GM23338 (cell line): Measurements from ENCODE around the gene DNAJC7. TPM values are rescaled to one million over a fixed set of nuclear protein-coding genes. Genes with fewer than 3 reads are reported as not detected.

Experiments used
- ATAC-seq: fragments of 200-7000 bp; cut with Tn5 transposase; 3 replicates; pipeline ENCODE4 v1.9.1; 2020
- DNase-seq: peaks from one replicate; pipeline ENCODE4 v3.0.0-alpha.2; 2015; ENCODE audit warnings: low spot score
- H2AFZ ChIP-seq: fragments of 200-600 bp; sonication (generic); 2 replicates; pipeline ENCODE4 v1.8.0; 2016; ENCODE audit warnings: antibody characterized with exemption, mild to moderate bottlenecking, moderate library complexity
- H3F3A ChIP-seq: fragments of 200-600 bp; sonication (generic); replicated peaks from 2 replicates; pipeline ENCODE4 v1.8.0; 2017; ENCODE audit warnings: antibody characterized with exemption, mixed run types, low read depth
- H3K27ac ChIP-seq: fragments of 200-600 bp; sonication (generic); 2 replicates; pipeline ENCODE4 v1.6.1; 2016; ENCODE audit warnings: low read depth
- H3K27me3 ChIP-seq: fragments of 200-600 bp; sonication (generic); 2 replicates; pipeline ENCODE4 v1.8.0; 2016; ENCODE audit warnings: mild to moderate bottlenecking, mixed run types, moderate library complexity; ENCODE audit not compliant: insufficient read depth
- H3K36me3 ChIP-seq: fragments of 200-600 bp; sonication (generic); 2 replicates; pipeline ENCODE4 v1.8.0; 2016; ENCODE audit warnings: mild to moderate bottlenecking; ENCODE audit not compliant: insufficient read depth
- H3K4me1 ChIP-seq: fragments of 200-600 bp; sonication (generic); 2 replicates; pipeline ENCODE4 v1.8.0; 2016; ENCODE audit warnings: mild to moderate bottlenecking, moderate library complexity; ENCODE audit not compliant: insufficient read depth
- H3K4me2 ChIP-seq: fragments of 200-600 bp; sonication (generic); 2 replicates; pipeline ENCODE4 v1.7.1; 2017; ENCODE audit warnings: mixed run types
- H3K4me3 ChIP-seq: fragments of 200-600 bp; sonication (generic); 2 replicates; pipeline ENCODE4 v1.6.1; 2016; ENCODE audit warnings: mixed run types
- H3K79me2 ChIP-seq: fragments of 200-600 bp; sonication (generic); replicated peaks from 2 replicates; pipeline ENCODE4 v1.8.0; 2017; ENCODE audit warnings: mild to moderate bottlenecking; ENCODE audit not compliant: insufficient read depth
- H3K9me2 ChIP-seq: fragments of 200-600 bp; sonication (generic); 2 replicates; pipeline ENCODE4 v1.8.0; 2017; ENCODE audit not compliant: insufficient read depth
- H4K20me1 ChIP-seq: fragments of 200-600 bp; sonication (generic); replicated peaks from 2 replicates; pipeline ENCODE4 v1.8.0; 2017; ENCODE audit warnings: mild to moderate bottlenecking; ENCODE audit not compliant: insufficient read depth
- H3K27ac Mint-ChIP-seq: 2 replicates; pipeline ENCODE4 v1.8.0; 2020; ENCODE audit warnings: inconsistent platforms, mild to moderate bottlenecking, moderate library complexity, mixed read lengths
- H3K27me3 Mint-ChIP-seq: 3 replicates; pipeline ENCODE4 v1.8.0; 2022; ENCODE audit warnings: low read depth, mild to moderate bottlenecking, moderate library complexity, mixed read lengths, inconsistent platforms; ENCODE audit not compliant: insufficient read depth, poor library complexity
- H3K36me3 Mint-ChIP-seq: 3 replicates; pipeline ENCODE4 v1.8.0; 2021; ENCODE audit warnings: low read depth, mild to moderate bottlenecking, inconsistent platforms, moderate library complexity, mixed read lengths
- H3K4me1 Mint-ChIP-seq: 3 replicates; pipeline ENCODE4 v1.8.0; 2020; ENCODE audit warnings: mild to moderate bottlenecking, inconsistent platforms, mixed read lengths
- H3K4me3 Mint-ChIP-seq: 3 replicates; pipeline ENCODE4 v1.8.0; 2021; ENCODE audit warnings: moderate library complexity, mild to moderate bottlenecking, inconsistent platforms, mixed read lengths
- H3K9me3 Mint-ChIP-seq: 3 replicates; pipeline ENCODE4 v1.8.0; 2020; ENCODE audit warnings: moderate library complexity, mild to moderate bottlenecking, inconsistent platforms, mixed read lengths
- CREB1 ChIP-seq: fragments of 250-450 bp; sonication (Bioruptor Pico); IDR thresholded peaks from 2 replicates; pipeline ENCODE4 v1.5.0; 2020; ENCODE audit warnings: low read depth, mild to moderate bottlenecking, moderate library complexity
- EZH2 ChIP-seq: fragments of 200-600 bp; sonication (generic); IDR thresholded peaks from one replicate; pipeline ENCODE4 v1.8.0; 2017; ENCODE audit warnings: antibody characterized with exemption, mild to moderate bottlenecking, low read depth; ENCODE audit not compliant: unreplicated experiment
- POLR2AphosphoS5 ChIP-seq: IDR thresholded peaks from 2 replicates; pipeline ENCODE4 v1.6.1; 2016; ENCODE audit warnings: antibody characterized with exemption, low read depth
- polyA plus RNA-seq: library from polyadenylated mRNA; unstranded; fragments of >200 nt; fragmentation: Nextera tagmentation; extraction: Ambion mirVana; gene quantifications from 2 replicates; pipeline ENCODE4 v1.2.1, GENCODE V29; 2016
- total RNA-seq: library from RNA; depleted of rRNA; stranded (reverse); fragments of >200 nt; shearing (Covaris generic); gene quantifications from 2 replicates; pipeline ENCODE4 v1.2.3, GENCODE V29; 2014
- TF ChIP-seq, protein P1 (sequence below): IDR thresholded peaks from 2 replicates; pipeline ENCODE4 v1.6.1; 2016; ENCODE audit warnings: antibody characterized with exemption
- TF ChIP-seq, protein P2 (sequence below), 2 experiments: fragments of 200-600 bp in 1 of 2; sonication (generic) in 1 of 2; conservative IDR thresholded peaks; 2 replicates each; pipeline versions ENCODE4 v1.5.1 to v1.6.1; 2016 to 2017; ENCODE audit warnings: antibody characterized with exemption in 2 of 2, low read depth in 2 of 2, mild to moderate bottlenecking in 2 of 2, moderate library complexity in 1 of 2
- TF ChIP-seq, protein P3 (sequence below): fragments of 250-450 bp; sonication (Bioruptor Pico); IDR thresholded peaks from 2 replicates; pipeline ENCODE4 v1.5.0; 2020; ENCODE audit warnings: mild to moderate bottlenecking, moderate library complexity

The DNAJC7 gene
- total and polyA plus RNA-seq, 2 experiments from 2014 or later, result 139 to 141 TPM

DNA sequence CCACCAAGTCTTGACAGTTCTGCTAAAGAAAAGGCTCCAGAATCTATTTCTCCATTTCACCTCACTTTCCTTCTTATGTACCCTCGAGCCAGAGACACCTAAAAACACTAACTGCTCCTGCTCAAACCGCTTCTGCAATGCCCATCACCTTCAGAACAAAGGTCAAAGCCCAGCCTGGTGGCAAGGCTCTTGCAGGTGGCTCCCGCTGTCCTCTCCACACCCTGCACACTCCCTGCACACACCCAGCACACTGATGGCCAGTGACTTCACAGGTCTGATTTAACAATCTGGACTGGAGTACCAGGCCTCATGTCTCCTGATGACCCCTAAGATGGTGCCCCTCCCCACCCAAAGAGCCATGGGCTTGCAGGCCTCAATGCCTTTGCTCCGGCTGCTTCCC, 43.0 kb upstream of the DNAJC7 start:
- peaks cover 37% of the 10 kb centered on the region for H3K4me1 Mint-ChIP-seq
- no peaks in the 10 kb centered on the region for H3K9me3 Mint-ChIP-seq
- H3K4me2 ChIP-seq, result no peak overlapping the region
- TF ChIP-seq, protein P1, sequence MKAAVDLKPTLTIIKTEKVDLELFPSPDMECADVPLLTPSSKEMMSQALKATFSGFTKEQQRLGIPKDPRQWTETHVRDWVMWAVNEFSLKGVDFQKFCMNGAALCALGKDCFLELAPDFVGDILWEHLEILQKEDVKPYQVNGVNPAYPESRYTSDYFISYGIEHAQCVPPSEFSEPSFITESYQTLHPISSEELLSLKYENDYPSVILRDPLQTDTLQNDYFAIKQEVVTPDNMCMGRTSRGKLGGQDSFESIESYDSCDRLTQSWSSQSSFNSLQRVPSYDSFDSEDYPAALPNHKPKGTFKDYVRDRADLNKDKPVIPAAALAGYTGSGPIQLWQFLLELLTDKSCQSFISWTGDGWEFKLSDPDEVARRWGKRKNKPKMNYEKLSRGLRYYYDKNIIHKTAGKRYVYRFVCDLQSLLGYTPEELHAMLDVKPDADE, result no peak
- H3K27me3 Mint-ChIP-seq, result peaks cover 14% of the 10 kb centered on the region
- no peak for DNase-seq
- no peaks in the 10 kb centered on the region for H3K79me2 ChIP-seq
- H2AFZ ChIP-seq, result no peak overlapping the region
- H3K27ac ChIP-seq, result no peak overlapping the region
- no peak overlapping the region for H3K4me3 ChIP-seq
- no peak overlapping the region; the same call in 1 of the 2 replicates for H3K27ac Mint-ChIP-seq
- H3K4me1 ChIP-seq, result peaks cover 13% of the 10 kb centered on the region
- ATAC-seq, result no peak
- H3K4me3 Mint-ChIP-seq, result no peak overlapping the region
- H3K9me2 ChIP-seq, result no peaks in the 10 kb centered on the region
- H3F3A ChIP-seq, result no peaks in the 10 kb centered on the region
- H3K36me3 Mint-ChIP-seq, result no peaks in the 10 kb centered on the region; the same call in 2 of the 3 replicates
- no peaks in the 10 kb centered on the region for H3K27me3 ChIP-seq
- H3K36me3 ChIP-seq, result no peaks in the 10 kb centered on the region
- no peaks in the 10 kb centered on the region for H4K20me1 ChIP-seq

GRCh38 chr17:42059815-42060214, 42.6 kb upstream of the DNAJC7 start:
- H3K27ac ChIP-seq, result no peak overlapping the region
- no peak overlapping the region for H3K4me3 ChIP-seq
- DNase-seq (no peak), ATAC-seq (no peak)
- no peak overlapping the region for H2AFZ ChIP-seq
- H3K9me3 Mint-ChIP-seq, result no peaks in the 10 kb centered on the region
- no peaks in the 10 kb centered on the region for H3K9me2 ChIP-seq
- no peaks in the 10 kb centered on the region; the same call in 2 of the 3 replicates for H3K36me3 Mint-ChIP-seq
- H3K4me3 Mint-ChIP-seq, result no peak overlapping the region
- peaks cover 41% of the 10 kb centered on the region for H3K4me1 Mint-ChIP-seq
- H4K20me1 ChIP-seq, result no peaks in the 10 kb centered on the region
- no peak overlapping the region for H3K4me2 ChIP-seq
- H3K27me3 ChIP-seq, result no peaks in the 10 kb centered on the region
- TF ChIP-seq, protein P2, sequence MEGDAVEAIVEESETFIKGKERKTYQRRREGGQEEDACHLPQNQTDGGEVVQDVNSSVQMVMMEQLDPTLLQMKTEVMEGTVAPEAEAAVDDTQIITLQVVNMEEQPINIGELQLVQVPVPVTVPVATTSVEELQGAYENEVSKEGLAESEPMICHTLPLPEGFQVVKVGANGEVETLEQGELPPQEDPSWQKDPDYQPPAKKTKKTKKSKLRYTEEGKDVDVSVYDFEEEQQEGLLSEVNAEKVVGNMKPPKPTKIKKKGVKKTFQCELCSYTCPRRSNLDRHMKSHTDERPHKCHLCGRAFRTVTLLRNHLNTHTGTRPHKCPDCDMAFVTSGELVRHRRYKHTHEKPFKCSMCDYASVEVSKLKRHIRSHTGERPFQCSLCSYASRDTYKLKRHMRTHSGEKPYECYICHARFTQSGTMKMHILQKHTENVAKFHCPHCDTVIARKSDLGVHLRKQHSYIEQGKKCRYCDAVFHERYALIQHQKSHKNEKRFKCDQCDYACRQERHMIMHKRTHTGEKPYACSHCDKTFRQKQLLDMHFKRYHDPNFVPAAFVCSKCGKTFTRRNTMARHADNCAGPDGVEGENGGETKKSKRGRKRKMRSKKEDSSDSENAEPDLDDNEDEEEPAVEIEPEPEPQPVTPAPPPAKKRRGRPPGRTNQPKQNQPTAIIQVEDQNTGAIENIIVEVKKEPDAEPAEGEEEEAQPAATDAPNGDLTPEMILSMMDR (conservative IDR thresholded peaks at IDR 0.05; ENCODE audit: low read depth in 2 of 2), result no peak
- H3K79me2 ChIP-seq, result no peaks in the 10 kb centered on the region
- no peak overlapping the region for H3K27ac Mint-ChIP-seq
- H3F3A ChIP-seq, result no peaks in the 10 kb centered on the region
- peaks cover 17% of the 10 kb centered on the region for H3K4me1 ChIP-seq
- H3K36me3 ChIP-seq, result no peaks in the 10 kb centered on the region
- H3K27me3 Mint-ChIP-seq, result peaks cover 16% of the 10 kb centered on the region

GRCh38 chr17:42058063-42058462, 40.8 kb upstream of the DNAJC7 start:
- no peak overlapping the region for H3K27ac ChIP-seq
- peaks cover 26% of the 10 kb centered on the region for H3K4me1 ChIP-seq
- H3K27me3 ChIP-seq, result no peaks in the 10 kb centered on the region
- DNase-seq (no peak), ATAC-seq (no peak)
- no peak overlapping the region for H3K4me2 ChIP-seq
- no peaks in the 10 kb centered on the region for H3F3A ChIP-seq
- Mint-ChIP-seq H3K4me3 (no peak overlapping the region), H3K27me3 (peaks cover 20% of the 10 kb centered on the region), H3K27ac (no peak overlapping the region), H3K4me1 (peaks cover 43% of the 10 kb centered on the region), H3K9me3 (no peaks in the 10 kb centered on the region), H3K36me3 (no peaks in the 10 kb centered on the region; the same call in 2 of the 3 replicates)
- no peak overlapping the region for H2AFZ ChIP-seq
- H3K79me2 ChIP-seq, result no peaks in the 10 kb centered on the region
- H4K20me1 ChIP-seq, result no peaks in the 10 kb centered on the region
- H3K4me3 ChIP-seq, result no peak overlapping the region
- no peaks in the 10 kb centered on the region for H3K9me2 ChIP-seq
- no peaks in the 10 kb centered on the region for H3K36me3 ChIP-seq
- TF ChIP-seq CREB1 (CRISPR knock-in tag), result no peak
- no peak for TF ChIP-seq POLR2AphosphoS5
- no peak for TF ChIP-seq EZH2
- TF ChIP-seq, protein P1, result no peak
- TF ChIP-seq, protein P3, sequence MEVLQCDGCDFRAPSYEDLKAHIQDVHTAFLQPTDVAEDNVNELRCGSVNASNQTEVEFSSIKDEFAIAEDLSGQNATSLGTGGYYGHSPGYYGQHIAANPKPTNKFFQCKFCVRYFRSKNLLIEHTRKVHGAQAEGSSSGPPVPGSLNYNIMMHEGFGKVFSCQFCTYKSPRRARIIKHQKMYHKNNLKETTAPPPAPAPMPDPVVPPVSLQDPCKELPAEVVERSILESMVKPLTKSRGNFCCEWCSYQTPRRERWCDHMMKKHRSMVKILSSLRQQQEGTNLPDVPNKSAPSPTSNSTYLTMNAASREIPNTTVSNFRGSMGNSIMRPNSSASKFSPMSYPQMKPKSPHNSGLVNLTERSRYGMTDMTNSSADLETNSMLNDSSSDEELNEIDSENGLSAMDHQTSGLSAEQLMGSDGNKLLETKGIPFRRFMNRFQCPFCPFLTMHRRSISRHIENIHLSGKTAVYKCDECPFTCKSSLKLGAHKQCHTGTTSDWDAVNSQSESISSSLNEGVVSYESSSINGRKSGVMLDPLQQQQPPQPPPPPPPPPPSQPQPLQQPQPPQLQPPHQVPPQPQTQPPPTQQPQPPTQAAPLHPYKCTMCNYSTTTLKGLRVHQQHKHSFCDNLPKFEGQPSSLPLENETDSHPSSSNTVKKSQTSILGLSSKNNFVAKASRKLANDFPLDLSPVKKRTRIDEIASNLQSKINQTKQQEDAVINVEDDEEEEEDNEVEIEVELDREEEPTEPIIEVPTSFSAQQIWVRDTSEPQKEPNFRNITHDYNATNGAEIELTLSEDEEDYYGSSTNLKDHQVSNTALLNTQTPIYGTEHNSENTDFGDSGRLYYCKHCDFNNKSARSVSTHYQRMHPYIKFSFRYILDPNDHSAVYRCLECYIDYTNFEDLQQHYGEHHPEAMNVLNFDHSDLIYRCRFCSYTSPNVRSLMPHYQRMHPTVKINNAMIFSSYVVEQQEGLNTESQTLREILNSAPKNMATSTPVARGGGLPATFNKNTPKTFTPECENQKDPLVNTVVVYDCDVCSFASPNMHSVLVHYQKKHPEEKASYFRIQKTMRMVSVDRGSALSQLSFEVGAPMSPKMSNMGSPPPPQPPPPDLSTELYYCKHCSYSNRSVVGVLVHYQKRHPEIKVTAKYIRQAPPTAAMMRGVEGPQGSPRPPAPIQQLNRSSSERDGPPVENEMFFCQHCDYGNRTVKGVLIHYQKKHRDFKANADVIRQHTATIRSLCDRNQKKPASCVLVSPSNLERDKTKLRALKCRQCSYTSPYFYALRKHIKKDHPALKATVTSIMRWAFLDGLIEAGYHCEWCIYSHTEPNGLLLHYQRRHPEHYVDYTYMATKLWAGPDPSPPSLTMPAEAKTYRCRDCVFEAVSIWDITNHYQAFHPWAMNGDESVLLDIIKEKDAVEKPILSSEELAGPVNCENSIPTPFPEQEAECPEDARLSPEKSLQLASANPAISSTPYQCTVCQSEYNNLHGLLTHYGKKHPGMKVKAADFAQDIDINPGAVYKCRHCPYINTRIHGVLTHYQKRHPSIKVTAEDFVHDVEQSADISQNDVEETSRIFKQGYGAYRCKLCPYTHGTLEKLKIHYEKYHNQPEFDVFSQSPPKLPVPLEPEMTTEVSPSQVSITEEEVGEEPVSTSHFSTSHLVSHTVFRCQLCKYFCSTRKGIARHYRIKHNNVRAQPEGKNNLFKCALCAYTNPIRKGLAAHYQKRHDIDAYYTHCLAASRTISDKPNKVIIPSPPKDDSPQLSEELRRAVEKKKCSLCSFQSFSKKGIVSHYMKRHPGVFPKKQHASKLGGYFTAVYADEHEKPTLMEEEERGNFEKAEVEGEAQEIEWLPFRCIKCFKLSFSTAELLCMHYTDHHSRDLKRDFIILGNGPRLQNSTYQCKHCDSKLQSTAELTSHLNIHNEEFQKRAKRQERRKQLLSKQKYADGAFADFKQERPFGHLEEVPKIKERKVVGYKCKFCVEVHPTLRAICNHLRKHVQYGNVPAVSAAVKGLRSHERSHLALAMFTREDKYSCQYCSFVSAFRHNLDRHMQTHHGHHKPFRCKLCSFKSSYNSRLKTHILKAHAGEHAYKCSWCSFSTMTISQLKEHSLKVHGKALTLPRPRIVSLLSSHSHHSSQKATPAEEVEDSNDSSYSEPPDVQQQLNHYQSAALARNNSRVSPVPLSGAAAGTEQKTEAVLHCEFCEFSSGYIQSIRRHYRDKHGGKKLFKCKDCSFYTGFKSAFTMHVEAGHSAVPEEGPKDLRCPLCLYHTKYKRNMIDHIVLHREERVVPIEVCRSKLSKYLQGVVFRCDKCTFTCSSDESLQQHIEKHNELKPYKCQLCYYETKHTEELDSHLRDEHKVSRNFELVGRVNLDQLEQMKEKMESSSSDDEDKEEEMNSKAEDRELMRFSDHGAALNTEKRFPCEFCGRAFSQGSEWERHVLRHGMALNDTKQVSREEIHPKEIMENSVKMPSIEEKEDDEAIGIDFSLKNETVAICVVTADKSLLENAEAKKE (CRISPR knock-in tag), result no peak
